HG03039 (cell line): ENCODE measurements around the gene NIT1.
"Not testable (repeated sequence)": the region's sequence is repeated elsewhere in the genome, so short reads cannot be mapped to it uniquely, and the experiment has no call there.

Experiments used
- ATAC-seq: cut with Tn5 transposase; IDR thresholded peaks from one replicate; pipeline ENCODE4 v1.9.1; 2021; ENCODE audit warnings: mild to moderate bottlenecking, moderate library complexity; ENCODE audit not compliant: unreplicated experiment

The NIT1 gene

DNA sequence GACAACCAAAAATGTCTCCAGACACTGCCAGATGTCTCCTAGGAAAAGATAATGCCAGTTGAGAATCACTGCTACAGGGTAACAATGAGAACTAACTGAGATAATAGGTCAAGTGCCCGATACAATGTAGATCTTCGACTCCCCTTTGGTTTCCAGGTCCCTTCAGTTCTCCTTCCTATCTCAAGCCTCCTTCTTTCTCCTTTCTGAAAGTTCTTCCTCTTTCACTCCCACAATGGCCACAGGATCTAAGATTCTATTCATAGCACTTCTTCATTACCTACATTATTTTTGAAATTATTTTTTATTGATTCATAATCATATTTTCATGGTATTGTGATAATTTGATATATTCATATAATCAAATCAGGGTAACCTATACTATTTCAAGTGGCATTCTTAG, 6.4 kb upstream of the NIT1 start:
- ATAC-seq, result no peak

- no peak for ATAC-seq
Observed at GRCh38 chr1:161113915-161114314, 4.0 kb upstream of the NIT1 start.

DNA sequence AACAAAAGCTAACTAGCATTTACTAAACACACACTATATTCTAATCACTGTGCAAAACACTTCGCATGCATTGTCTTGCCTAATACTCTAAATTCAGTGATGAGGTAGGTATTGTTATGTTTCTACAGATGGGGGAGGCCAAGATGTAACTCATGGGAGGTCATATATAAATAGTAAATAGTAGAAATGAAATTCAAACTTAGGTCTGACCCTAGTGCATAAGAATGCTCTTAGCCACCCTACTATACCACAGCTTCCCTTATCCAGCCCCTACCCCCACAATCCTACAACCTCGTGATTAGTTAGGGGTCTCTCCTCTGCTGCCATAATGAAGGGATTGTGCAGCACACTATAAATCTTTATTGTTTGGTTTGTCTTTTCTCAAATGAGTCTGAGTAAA, 3.3 kb upstream of the NIT1 start:
- ATAC-seq, result no peak

GRCh38 chr1:161115132-161115711, 2.7 kb upstream of the NIT1 start:
- ATAC-seq, result no peak

DNA sequence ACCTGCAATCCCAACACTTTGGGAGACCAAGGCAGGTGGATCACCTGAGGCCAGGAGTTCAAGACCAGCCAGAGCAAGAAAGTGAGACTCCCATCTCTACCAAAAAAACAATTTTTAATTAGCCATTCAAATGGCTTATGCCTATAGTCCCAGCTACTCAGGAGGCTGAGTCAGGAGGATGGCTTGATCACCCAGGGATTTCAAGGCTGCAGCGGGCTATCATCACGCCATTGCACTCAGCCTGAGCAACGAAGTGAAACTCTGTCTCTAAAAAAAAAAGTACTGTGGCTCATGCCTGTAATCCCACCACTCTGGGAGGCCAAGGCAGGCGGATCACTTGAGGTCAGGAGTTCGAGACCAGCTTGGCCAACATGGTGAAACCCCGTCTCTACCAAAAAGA, 1.9 kb upstream of the NIT1 start:
- not testable (repeated sequence) for ATAC-seq

DNA sequence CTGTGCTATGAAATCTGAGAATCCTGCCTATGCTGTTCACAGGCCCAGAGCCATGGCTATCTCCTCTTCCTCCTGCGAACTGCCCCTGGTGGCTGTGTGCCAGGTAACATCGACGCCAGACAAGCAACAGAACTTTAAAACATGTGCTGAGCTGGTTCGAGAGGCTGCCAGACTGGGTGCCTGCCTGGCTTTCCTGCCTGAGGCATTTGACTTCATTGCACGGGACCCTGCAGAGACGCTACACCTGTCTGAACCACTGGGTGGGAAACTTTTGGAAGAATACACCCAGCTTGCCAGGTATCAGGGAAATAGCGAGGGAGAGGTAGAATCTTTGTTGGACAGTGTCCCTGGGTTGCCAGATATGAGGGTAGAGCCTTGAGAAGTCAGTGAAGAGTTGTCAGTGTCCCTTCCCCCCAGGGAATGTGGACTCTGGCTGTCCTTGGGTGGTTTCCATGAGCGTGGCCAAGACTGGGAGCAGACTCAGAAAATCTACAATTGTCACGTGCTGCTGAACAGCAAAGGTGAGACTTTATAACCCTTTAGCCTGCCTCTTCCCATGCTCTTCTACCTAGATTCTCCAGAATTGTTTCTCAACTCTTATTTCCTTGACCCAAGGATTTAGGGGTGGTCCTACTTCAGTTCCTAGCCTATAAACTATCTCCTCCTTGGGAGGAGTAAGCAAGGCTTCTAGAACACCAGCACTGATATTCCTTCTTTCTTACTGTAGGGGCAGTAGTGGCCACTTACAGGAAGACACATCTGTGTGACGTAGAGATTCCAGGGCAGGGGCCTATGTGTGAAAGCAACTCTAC, 1.4 kb downstream of the NIT1 start:
- ATAC-seq, result no peak

- ATAC-seq, result no peak
Observed at GRCh38 chr1:161121042-161121650, 3.2 kb downstream of the NIT1 start.

DNA sequence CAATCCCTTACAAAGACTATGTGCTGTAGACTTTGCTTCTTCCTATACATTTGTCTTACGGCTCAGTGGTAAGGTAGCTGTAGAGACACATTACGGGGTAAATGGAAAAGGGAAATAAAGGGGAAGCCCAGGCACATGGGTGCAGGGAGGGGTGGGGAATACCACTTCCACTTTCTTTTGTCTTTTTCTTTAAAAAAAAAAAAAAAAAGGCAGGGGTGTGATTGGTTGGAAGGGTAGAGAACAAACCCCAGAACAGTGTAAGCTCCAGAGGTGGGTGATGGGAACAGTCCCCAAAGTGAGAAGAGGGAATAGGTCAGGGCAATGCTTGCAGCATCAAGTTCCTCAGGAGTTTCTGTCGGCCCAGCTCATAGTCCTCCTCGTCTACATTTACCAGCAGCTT, 3.9 kb downstream of the NIT1 start:
- ATAC-seq, result no peak

- ATAC-seq, result no peak
Observed at GRCh38 chr1:161122967-161123366, 5.1 kb downstream of the NIT1 start.

GRCh38 chr1:161127649-161128048, 9.7 kb downstream of the NIT1 start:
- ATAC-seq, result no peak

DNA sequence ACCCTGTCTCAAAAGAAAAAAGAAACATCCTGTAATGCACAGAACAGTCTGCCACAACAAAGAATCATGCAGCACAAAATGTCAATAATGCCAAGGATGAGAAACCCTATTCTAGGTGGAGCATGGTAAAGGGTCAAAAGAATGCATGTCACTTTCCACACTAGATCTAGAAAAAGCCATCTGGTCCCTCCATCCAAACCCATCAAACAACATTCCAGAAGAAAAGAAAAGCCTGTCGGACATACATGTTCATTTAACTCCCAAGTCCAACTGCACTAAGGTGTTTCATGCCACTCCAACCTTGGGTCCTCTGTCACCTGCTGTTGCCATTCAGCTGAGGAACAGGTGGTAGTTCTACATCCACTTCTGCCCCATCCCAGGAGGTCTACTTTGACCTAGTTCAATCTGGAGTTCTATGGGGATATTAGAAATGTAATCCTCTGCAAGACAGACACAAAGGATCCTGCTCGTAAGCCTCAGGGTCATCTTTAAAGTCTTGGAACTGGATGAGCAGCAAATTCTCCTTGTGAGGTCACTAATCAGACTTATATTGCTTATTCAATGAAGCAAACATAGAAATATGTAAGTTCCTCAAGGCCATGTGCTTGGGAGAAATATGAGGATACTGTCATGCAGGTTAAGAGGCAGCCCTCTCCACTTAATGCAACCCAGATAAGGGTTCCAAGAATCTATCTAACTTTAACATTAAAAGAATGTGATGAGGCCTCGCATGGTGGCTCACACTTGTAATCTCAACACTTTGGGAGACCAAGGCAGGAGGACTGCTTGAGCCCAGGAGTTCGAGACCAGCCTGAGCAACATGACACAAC, 10.9 kb downstream of the NIT1 start:
- no peak for ATAC-seq

- ATAC-seq, result no peak
Observed at GRCh38 chr1:161130266-161130665, 12.4 kb downstream of the NIT1 start.

- no peak for ATAC-seq
Observed at GRCh38 chr1:161131523-161132409, 13.9 kb downstream of the NIT1 start.

DNA sequence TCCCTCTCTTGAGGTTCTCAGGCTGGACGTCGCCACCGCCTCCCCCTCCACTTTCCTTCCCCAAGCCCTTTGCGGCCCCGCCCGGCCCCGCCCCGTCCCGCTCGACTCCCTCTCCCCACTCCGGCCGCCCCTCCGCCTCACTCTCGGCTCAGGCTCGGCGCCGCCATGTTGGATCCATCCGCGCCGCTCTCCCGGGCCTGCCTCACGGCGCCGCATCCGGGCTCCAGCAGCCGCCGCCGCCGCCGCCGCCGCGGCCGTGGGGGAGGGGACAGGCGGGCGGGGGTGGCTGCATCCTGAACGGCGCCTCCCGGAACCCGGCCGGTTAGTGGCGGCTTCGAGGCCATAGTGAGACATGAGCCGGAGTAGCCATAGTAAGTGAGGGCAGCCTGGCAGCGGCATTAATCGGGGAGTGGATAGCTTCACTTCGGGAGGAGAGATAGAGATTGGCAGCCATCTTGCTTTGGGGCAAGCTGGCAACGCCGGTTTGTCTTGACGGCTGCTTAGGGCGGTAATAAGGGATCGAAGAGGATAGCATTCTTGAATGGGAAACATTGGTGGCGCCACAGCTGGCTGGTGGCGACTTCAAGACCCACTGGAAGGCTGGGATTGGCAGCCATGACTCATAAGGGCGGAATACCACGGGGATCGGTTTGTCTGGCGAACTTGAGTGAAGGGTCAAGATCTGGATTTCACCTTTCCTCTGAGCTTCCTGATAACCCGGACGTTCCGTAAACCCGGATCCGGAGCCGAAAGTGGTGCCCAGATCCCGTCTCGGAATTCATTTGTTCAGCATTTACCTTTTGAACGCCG, 14.7 kb downstream of the NIT1 start, which contains the start of gene DEDD:
DEDD (minus strand) TSS at position 258 of the 810 bp plus-strand sequence. CDS start 8,205 bp downstream, outside the sequence.
- ATAC-seq, result peak; percentile 89

- ATAC-seq, result no peak
Observed at GRCh38 chr1:161133220-161133740, 15.4 kb downstream of the NIT1 start.

- no peak for ATAC-seq
Observed at GRCh38 chr1:161137881-161138280, 20.0 kb downstream of the NIT1 start.

GRCh38 chr1:161138431-161138830, 20.5 kb downstream of the NIT1 start:
- ATAC-seq, result no peak

- no peak for ATAC-seq
Observed at GRCh38 chr1:161139766-161140165, 21.9 kb downstream of the NIT1 start.

GRCh38 chr1:161140755-161141400, 23.0 kb downstream of the NIT1 start:
- ATAC-seq, result no peak
